IMR-90 (cell line): ENCODE data around the gene RAD23B. TPM values are rescaled to one million over a fixed set of nuclear protein-coding genes. Genes with fewer than 3 reads are reported as not detected.

ENCODE experiments used
- ATAC-seq: fragments of 200-7000 bp; cut with Tn5 transposase; 2 replicates; pipeline ENCODE4 v1.9.1; 2020; ENCODE audit warnings: low read depth, mild to moderate bottlenecking, moderate library complexity
- BruUV-seq: library from RNA; stranded (reverse); fragments of 400-500 nt; replicated peaks from 2 replicates; lab custom pipeline; 2021; lab: Mats Ljungman, UMichigan
- CTCF ChIA-PET: fragments of 300-600 bp; formaldehyde crosslinking; extraction: SDS; loops from one replicate; lab custom pipeline; 2021; ENCODE audit warnings: antibody characterized with exemption; lab: Yijun Ruan, JAX
- POLR2A ChIA-PET: fragments of 300-600 bp; sonication (Branson Sonifier 250); formaldehyde crosslinking; loops from one replicate; lab custom pipeline; 2022; ENCODE audit warnings: antibody characterized with exemption; ENCODE audit not compliant: unreplicated experiment; lab: Charles Lee
- DNase-seq: peaks from one replicate; pipeline ENCODE4 v3.0.0; 2013
- H2AFZ ChIP-seq: replicated peaks from 2 replicates; pipeline ENCODE3; 2013; ENCODE audit warnings: low read length, mild to moderate bottlenecking; ENCODE audit not compliant: poor library complexity
- H2AK5ac ChIP-seq: 2 replicates; pipeline ENCODE4 v1.6.1; 2013; ENCODE audit warnings: low read depth, low read length, inconsistent platforms
- H2AK9ac ChIP-seq: replicated peaks from 2 replicates; pipeline ENCODE3; 2013; ENCODE audit warnings: mild to moderate bottlenecking, low read depth, low read length, moderate library complexity; ENCODE audit not compliant: poor library complexity
- H2BK120ac ChIP-seq: 2 replicates; pipeline ENCODE4 v1.6.1; 2013; ENCODE audit warnings: low read depth, low read length, inconsistent platforms
- H2BK15ac ChIP-seq: 3 replicates; pipeline ENCODE4 v1.6.1; 2013; ENCODE audit warnings: low read depth, low read length, inconsistent platforms
- H2BK20ac ChIP-seq: 2 replicates; pipeline ENCODE4 v1.6.1; 2013; ENCODE audit warnings: low read depth, mild to moderate bottlenecking, inconsistent platforms, low read length, moderate library complexity
- H2BK5ac ChIP-seq: 2 replicates; pipeline ENCODE4 v1.6.1; 2013; ENCODE audit warnings: mild to moderate bottlenecking, low read depth, low read length, inconsistent platforms; ENCODE audit not compliant: poor library complexity, severe bottlenecking
- H3K14ac ChIP-seq: replicated peaks from 2 replicates; pipeline ENCODE4 v1.6.1; 2013; ENCODE audit warnings: low read depth, low read length, inconsistent platforms
- H3K18ac ChIP-seq: 2 replicates; pipeline ENCODE4 v1.6.1; 2013; ENCODE audit warnings: low read depth, low read length, control low read depth
- H3K23ac ChIP-seq: 2 replicates; pipeline ENCODE4 v1.6.1; 2013; ENCODE audit warnings: low read depth, low read length, inconsistent platforms
- H3K27ac ChIP-seq: 2 replicates; pipeline ENCODE4 v1.5.1; 2013; ENCODE audit warnings: mild to moderate bottlenecking, control low read depth, low read length; ENCODE audit not compliant: insufficient read depth
- H3K27me3 ChIP-seq: 2 replicates; pipeline ENCODE4 v1.6.1; 2013; ENCODE audit warnings: low read length; ENCODE audit not compliant: control insufficient read depth, insufficient read depth
- H3K36me3 ChIP-seq: 2 replicates; pipeline ENCODE4 v1.6.1; 2013; ENCODE audit warnings: low read length, mixed read lengths; ENCODE audit not compliant: control insufficient read depth, insufficient read depth
- H3K4ac ChIP-seq: 2 replicates; pipeline ENCODE4 v1.6.1; 2013; ENCODE audit warnings: low read depth, low read length, inconsistent platforms
- H3K4me1 ChIP-seq: 2 replicates; pipeline ENCODE4 v1.6.1; 2013; ENCODE audit warnings: low read length, mixed read lengths; ENCODE audit not compliant: control insufficient read depth, insufficient read depth
- H3K4me2 ChIP-seq: 2 replicates; pipeline ENCODE4 v1.6.1; 2013; ENCODE audit warnings: low read depth, mild to moderate bottlenecking, control low read depth, low read length, moderate library complexity
- H3K4me3 ChIP-seq: 2 replicates; pipeline ENCODE4 v1.5.1; 2013; ENCODE audit warnings: low read depth, mild to moderate bottlenecking, control low read depth, low read length, moderate library complexity; ENCODE audit not compliant: insufficient read depth
- H3K56ac ChIP-seq: 2 replicates; pipeline ENCODE4 v1.6.1; 2013; ENCODE audit warnings: low read length, inconsistent platforms; ENCODE audit not compliant: insufficient read depth; ENCODE audit errors: extremely low read depth
- H3K79me1 ChIP-seq, 2 experiments: 2 replicates each; pipeline ENCODE4 v1.6.1; 2013; ENCODE audit warnings: low read length in 2 of 2, inconsistent platforms in 1 of 2, low read depth in 1 of 2
- H3K9ac ChIP-seq: 2 replicates; pipeline ENCODE4 v1.6.1; 2013; ENCODE audit warnings: low read depth, low read length, control low read depth
- H3K9me1 ChIP-seq: 2 replicates; pipeline ENCODE4 v1.6.1; 2013; ENCODE audit warnings: low read length, inconsistent platforms; ENCODE audit not compliant: insufficient read depth
- H3K9me3 ChIP-seq: 2 replicates; pipeline ENCODE4 v1.6.1; 2013; ENCODE audit warnings: low read length; ENCODE audit not compliant: control insufficient read depth, insufficient read depth
- H4K20me1 ChIP-seq: 2 replicates; pipeline ENCODE4 v1.6.1; 2013; ENCODE audit warnings: low read length, inconsistent platforms; ENCODE audit not compliant: insufficient read depth
- H4K5ac ChIP-seq: 2 replicates; pipeline ENCODE4 v1.6.1; 2013; ENCODE audit warnings: mild to moderate bottlenecking, low read depth, low read length, control low read depth
- H4K8ac ChIP-seq, 2 experiments: 2 replicates each; pipeline ENCODE4 v1.6.1; 2013; ENCODE audit warnings: low read depth in 2 of 2, low read length in 2 of 2, control low read depth in 1 of 2, inconsistent platforms in 1 of 2
- H4K91ac ChIP-seq: 2 replicates; pipeline ENCODE4 v1.6.1; 2013; ENCODE audit warnings: low read depth, low read length, inconsistent platforms; ENCODE audit not compliant: insufficient read depth
- MXI1 ChIP-seq: IDR thresholded peaks from 2 replicates; pipeline ENCODE4 v1.6.1; 2012; ENCODE audit warnings: low read depth, mild to moderate bottlenecking, low read length, moderate library complexity, borderline replicate concordance
- POLR2A ChIP-seq: IDR thresholded peaks from 2 replicates; pipeline ENCODE4 v1.6.1; 2012; ENCODE audit warnings: mild to moderate bottlenecking, low read depth, low read length
- SMC3 ChIP-seq: fragments of 150-350 bp; IDR thresholded peaks from 2 replicates; pipeline ENCODE4 v1.6.1; 2016; ENCODE audit warnings: low read depth, mild to moderate bottlenecking, antibody characterized with exemption, low read length, moderate library complexity
- WGBS, 2 experiments: methylation state at CpG; one replicate each; pipeline versions ENCODE4 v1.1.5 to v1.1.7; 2013; ENCODE audit warnings: missing lambda C conversion rate in 2 of 2; ENCODE audit not compliant: insufficient read length in 1 of 2; ENCODE audit errors: extremely low coverage in 2 of 2; 5-methylcytosine and 5-hydroxymethylcytosine counted together
- dilution Hi-C: fragments of 300-500 bp; cut with HindIII; formaldehyde crosslinking; loops from one replicate; pipeline ENCODE4 v1.14.3; 2018; ENCODE audit warnings: low sequenced_read_pairs; ENCODE audit not compliant: unreplicated experiment
- in situ Hi-C: fragments of 300-500 bp; cut with MboI; formaldehyde crosslinking; loops from 3 replicates; pipeline ENCODE4 v1.14.3; 2019; ENCODE audit warnings: low sequenced_read_pairs, inconsistent platforms, mixed read lengths
- intact Hi-C: fragments of 100-400 bp; cut with micrococcal nuclease; formaldehyde crosslinking; loops from 2 replicates; pipeline ENCODE4 v1.10.0; 2022
- polyA plus RNA-seq, 3 experiments: library from polyadenylated mRNA; depleted of rRNA; stranded (reverse); fragments of >200 nt; gene quantifications; 2 replicates each; pipeline ENCODE4 v1.2.3, GENCODE V29; 2012; ENCODE audit warnings: low replicate concordance in 1 of 3
- total RNA-seq: library from RNA; depleted of rRNA; stranded (reverse); fragments of >200 nt; gene quantifications from 2 replicates; pipeline ENCODE4 v1.2.3, GENCODE V29; 2012

RAD23B gene
- total and polyA plus RNA-seq, 2 of the 4 experiments (the other 2 are of a cell fraction), result 126 to 148 TPM

DNA sequence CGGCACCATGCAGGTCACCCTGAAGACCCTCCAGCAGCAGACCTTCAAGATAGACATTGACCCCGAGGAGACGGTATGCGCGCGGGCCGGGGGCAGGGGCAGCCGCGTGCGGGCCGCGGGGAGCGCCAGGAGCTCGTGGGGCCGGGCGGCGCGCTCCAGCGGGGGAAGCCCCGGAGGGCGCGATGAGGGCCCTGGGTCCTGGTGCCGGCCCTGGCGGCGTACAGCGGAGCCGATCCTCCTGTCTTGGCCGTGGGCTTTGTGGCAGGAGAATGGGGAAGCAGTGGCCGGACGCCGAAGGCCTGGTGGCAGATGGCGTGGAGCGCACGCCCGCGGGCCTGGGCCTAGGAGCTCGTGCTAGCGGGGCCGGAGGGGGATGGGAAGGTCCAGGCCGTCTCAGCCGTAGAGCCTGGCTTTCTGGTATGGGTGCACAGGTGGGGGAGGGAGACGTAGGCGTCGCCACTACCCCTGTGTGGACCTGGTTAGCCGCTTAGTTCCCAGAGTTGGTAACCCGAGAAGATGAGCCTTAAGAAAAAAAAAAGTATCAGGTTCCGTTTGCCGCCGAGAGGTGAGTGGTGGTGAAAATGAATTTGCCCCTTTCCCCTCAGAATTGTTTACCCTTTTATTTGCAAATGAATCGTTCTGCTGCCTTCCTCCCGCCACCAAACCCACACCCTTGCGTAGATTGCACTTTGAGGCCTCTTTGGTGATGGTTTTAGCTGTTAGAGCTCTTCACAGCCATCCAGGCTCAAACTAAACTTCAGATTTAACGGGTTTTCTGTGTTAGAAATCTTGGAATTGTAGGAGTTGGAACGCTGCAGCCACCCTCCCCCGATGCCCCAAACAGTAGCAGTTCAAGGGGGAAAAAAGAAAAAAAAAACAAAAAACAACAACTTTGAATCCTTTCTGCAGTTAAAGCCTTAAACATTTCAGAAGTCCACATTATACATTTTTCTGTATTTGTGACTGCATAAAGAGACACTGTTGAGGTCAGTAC lies 841 bp downstream of the RAD23B start:
- peaks cover under 1% of the 10 kb centered on the region; the same call in 1 of the 2 replicates for H3K9me1 ChIP-seq
- peak overlapping the region; percentile 26 for H3K18ac ChIP-seq
- peak overlapping the region; percentile 65 for H3K14ac ChIP-seq
- H3K9me3 ChIP-seq, result no peaks in the 10 kb centered on the region
- intact Hi-C loops, result loop anchor here (2.0 to 10.0 kb wide), 5 partner anchors 53 to 1439 kb away; partner anchors contain the start of gene ZNF462
- peak overlapping the region; percentile 43 to 75; a peak in 3 of 4 replicates for H4K8ac ChIP-seq
- H4K20me1 ChIP-seq, result peaks cover 53% of the 10 kb centered on the region
- DNase-seq (peak; percentile 74), ATAC-seq (peak; percentile 23)
- dilution Hi-C loops, result no loop called here
- no peaks in the 10 kb centered on the region for H3K4me1 ChIP-seq
- peak overlapping the region; percentile 85 for H3K23ac ChIP-seq
- in situ Hi-C loops, result loop anchor here (25.0 kb wide), 1 partner anchor 397 kb away; no protein-coding TSS in a partner anchor
- H2AK5ac ChIP-seq, result peak overlapping the region; percentile 79
- peak overlapping the region; percentile 99 for H2BK5ac ChIP-seq
- POLR2A ChIA-PET, result interaction anchor here (0.6 to 1.0 kb wide), 4 partner anchors 8 to 89 kb away, joined by 3 to 26 read pairs (median 4); no protein-coding TSS in a partner anchor
- peak overlapping the region; percentile 89 for H3K9ac ChIP-seq
- H2BK15ac ChIP-seq, result no peak overlapping the region
- TF ChIP-seq MXI1, result peak; percentile 80; the same call in 1 of the 2 replicates
- no peak for TF ChIP-seq POLR2A
- TF ChIP-seq SMC3, result no peak
- peak overlapping the region; percentile 96 for H3K27ac ChIP-seq
- H3K36me3 ChIP-seq, result no peaks in the 10 kb centered on the region
- peak overlapping the region; percentile 90 for H3K56ac ChIP-seq
- CTCF ChIA-PET, result interaction anchor here (0.6 to 1.0 kb wide), 3 partner anchors 45 to 144 kb away, joined by 3 to 8 read pairs (median 3); no protein-coding TSS in a partner anchor
- 0% methylated on average over 9 of the region's 55 CpGs; no CpG with 5 or more reads in 1 of the 2 experiments for WGBS, 2 experiments
- H2AFZ ChIP-seq, result peak overlapping the region; percentile 95
- peak overlapping the region; percentile 94 for H3K4ac ChIP-seq
- H2AK9ac ChIP-seq, result peak overlapping the region; percentile 100
- BruUV-seq, result no TSS peak
- peak overlapping the region; percentile 44; the same call in 1 of the 2 replicates for H2BK120ac ChIP-seq
- no peak overlapping the region for H2BK20ac ChIP-seq
- H4K91ac ChIP-seq, result peak overlapping the region; percentile 87
- peak overlapping the region; percentile 91 for H3K4me2 ChIP-seq
- H4K5ac ChIP-seq, result peak overlapping the region; percentile 6; the same call in 1 of the 2 replicates
- peaks cover 0 to 14% of the 10 kb centered on the region in 2 experiments; a peak in 1 of 4 replicates for H3K79me1 ChIP-seq
- peak overlapping the region; percentile 79 for H3K4me3 ChIP-seq
- H3K27me3 ChIP-seq, result no peaks in the 10 kb centered on the region
